Liver (tissue), 9 donors: Measurements from ENCODE around the gene POU2F3. TPM values are rescaled to one million over a fixed set of nuclear protein-coding genes. Genes with fewer than 3 reads are reported as not detected.

Experiments used
- DNase-seq: peaks from one replicate; pipeline ENCODE4 v3.0.0-alpha.2; 2017; ENCODE audit warnings: low spot score
- H3K27ac ChIP-seq, 2 donors: one replicate each; pipeline ENCODE4 v1.7.0; 2013; ENCODE audit warnings: inconsistent platforms in 2 of 2, low read length in 2 of 2, control low read depth in 1 of 2, low read depth in 1 of 2, mild to moderate bottlenecking in 1 of 2
- H3K27me3 ChIP-seq, 4 donors: one replicate each; pipeline versions ENCODE4 v1.6.1 to v1.7.0; 2013; ENCODE audit warnings: low read length in 3 of 4, inconsistent platforms in 1 of 4, mild to moderate bottlenecking in 1 of 4, moderate library complexity in 1 of 4; ENCODE audit not compliant: control insufficient read depth in 4 of 4, insufficient read depth in 4 of 4
- H3K36me3 ChIP-seq, 4 donors: one replicate each; pipeline versions ENCODE4 v1.6.1 to v1.7.0; 2013; ENCODE audit warnings: low read length in 3 of 4, mild to moderate bottlenecking in 3 of 4, low read depth in 1 of 4, moderate library complexity in 1 of 4; ENCODE audit not compliant: control insufficient read depth in 4 of 4, insufficient read depth in 3 of 4
- H3K4me1 ChIP-seq, 4 donors: one replicate each; pipeline versions ENCODE4 v1.6.1 to v1.7.0; 2013; ENCODE audit warnings: low read length in 3 of 4, mild to moderate bottlenecking in 3 of 4, moderate library complexity in 1 of 4; ENCODE audit not compliant: control insufficient read depth in 4 of 4, insufficient read depth in 4 of 4
- H3K4me3 ChIP-seq, 3 donors: one replicate each; pipeline versions ENCODE4 v1.6.1 to v1.7.0; 2013; ENCODE audit warnings: low read length in 3 of 3, control low read depth in 1 of 3, low read depth in 1 of 3, mild to moderate bottlenecking in 1 of 3
- H3K9ac ChIP-seq, 2 donors: one replicate each; pipeline ENCODE4 v1.7.0; 2013; ENCODE audit warnings: low read length in 2 of 2, mild to moderate bottlenecking in 2 of 2, moderate library complexity in 2 of 2, control low read depth in 1 of 2, low read depth in 1 of 2
- H3K9me3 ChIP-seq, 4 donors: one replicate each; pipeline versions ENCODE4 v1.6.1 to v1.7.0; 2013; ENCODE audit warnings: low read length in 3 of 4; ENCODE audit not compliant: control insufficient read depth in 4 of 4
- ATF3 ChIP-seq: IDR thresholded peaks from 2 replicates; pipeline ENCODE4 v1.6.1; 2016; ENCODE audit warnings: antibody characterized with exemption
- CTCF ChIP-seq: fragments of 150-350 bp; IDR thresholded peaks from 2 replicates; pipeline ENCODE4 v1.5.1; 2017; ENCODE audit warnings: improper control_type of control experiment, low read depth, low read length; ENCODE audit not compliant: missing input control
- EGR1 ChIP-seq, 2 donors: IDR thresholded peaks; 2 replicates each; pipeline ENCODE4 v1.6.1; 2016 to 2018; ENCODE audit warnings: antibody characterized with exemption in 2 of 2, low read depth in 2 of 2
- FOXA1 ChIP-seq: IDR thresholded peaks from 2 replicates; pipeline ENCODE4 v1.6.1; 2016; ENCODE audit warnings: antibody characterized with exemption
- FOXA2 ChIP-seq: IDR thresholded peaks from 2 replicates; pipeline ENCODE4 v1.6.1; 2016; ENCODE audit warnings: antibody characterized with exemption
- GABPA ChIP-seq, 2 donors: IDR thresholded peaks in 1 of 2; conservative IDR thresholded peaks in 1 of 2; 2 replicates each; pipeline ENCODE4 v1.6.1; 2016; ENCODE audit warnings: antibody characterized with exemption in 2 of 2, mild to moderate bottlenecking in 1 of 2, moderate library complexity in 1 of 2
- HNF4A ChIP-seq, 2 donors: conservative IDR thresholded peaks; 2 replicates each; pipeline ENCODE4 v1.6.1; 2016; ENCODE audit warnings: antibody characterized with exemption in 2 of 2, mild to moderate bottlenecking in 2 of 2
- JUND ChIP-seq, 2 donors: IDR thresholded peaks; 2 replicates each; pipeline ENCODE4 v1.6.1; 2016; ENCODE audit warnings: antibody characterized with exemption in 2 of 2
- MAX ChIP-seq: IDR thresholded peaks from 2 replicates; pipeline ENCODE4 v1.6.1; 2016; ENCODE audit warnings: antibody characterized with exemption
- NR2F2 ChIP-seq: IDR thresholded peaks from 2 replicates; pipeline ENCODE4 v1.6.1; 2016; ENCODE audit warnings: antibody characterized with exemption
- RAD21 ChIP-seq, 2 donors: IDR thresholded peaks; 2 replicates each; pipeline ENCODE4 v1.6.1; 2016; ENCODE audit warnings: antibody characterized with exemption in 2 of 2, mild to moderate bottlenecking in 2 of 2
- REST ChIP-seq: IDR thresholded peaks from 2 replicates; pipeline ENCODE4 v1.6.1; 2016; ENCODE audit warnings: antibody characterized with exemption, mild to moderate bottlenecking
- RXRA ChIP-seq, 2 donors: IDR thresholded peaks; 2 replicates each; pipeline ENCODE4 v1.6.1; 2017 to 2018; ENCODE audit warnings: antibody characterized with exemption in 2 of 2, mild to moderate bottlenecking in 1 of 2
- SP1 ChIP-seq: IDR thresholded peaks from 2 replicates; pipeline ENCODE4 v1.6.1; 2018; ENCODE audit warnings: antibody characterized with exemption, mild to moderate bottlenecking
- TAF1 ChIP-seq: conservative IDR thresholded peaks from 2 replicates; pipeline ENCODE4 v1.6.1; 2016; ENCODE audit warnings: antibody characterized with exemption, mild to moderate bottlenecking
- YY1 ChIP-seq: IDR thresholded peaks from 2 replicates; pipeline ENCODE4 v1.6.1; 2016; ENCODE audit warnings: antibody characterized with exemption, mild to moderate bottlenecking
- WGBS: extraction: QIAGEN DNeasy Blood & Tissue Kit; methylation state at CpG from one replicate; pipeline ENCODE4 v1.1.7; 2013; 5-methylcytosine and 5-hydroxymethylcytosine counted together
- polyA plus RNA-seq, 2 donors: library from polyadenylated mRNA; stranded (reverse) in 1 of 2; unstranded in 1 of 2; fragments of 200-250 nt in 1 of 2; fragments of >200 nt in 1 of 2; fragmentation: Nextera tagmentation in 1 of 2; extraction: Ambion mirVana in 1 of 2; gene quantifications; one replicate each; pipeline versions ENCODE4 v1.2.1 to v1.2.3, GENCODE V29; 2013 to 2015
- total RNA-seq, 2 donors: library from RNA; depleted of rRNA; stranded (reverse); fragments of >200 nt; gene quantifications; one replicate each; pipeline ENCODE4 v1.2.3, GENCODE V29; 2014
- donor health status: healthy.
- donor health status: healthy.
- donor health status: healthy.
- donor health status: healthy.
- donor health status: healthy.

The POU2F3 gene
- total and polyA plus RNA-seq, 4 donors, result not detected

- no peaks in the 10 kb centered on the region for H3K9me3 ChIP-seq
- TF ChIP-seq ATF3 (no peak), JUND (IDR thresholded peaks at IDR 0.05) (no peak), FOXA1 (no peak), REST (no peak), FOXA2 (no peak), GABPA (IDR thresholded peaks at IDR 0.05 in 1 of 2, conservative IDR thresholded peaks at IDR 0.05 in 1 of 2) (no peak), EGR1 (IDR thresholded peaks at IDR 0.05; ENCODE audit: low read depth in 2 of 2) (no peak), HNF4A (conservative IDR thresholded peaks at IDR 0.05) (no peak), YY1 (no peak), NR2F2 (no peak), SP1 (no peak), TAF1 (no peak), CTCF (no peak), RXRA (IDR thresholded peaks at IDR 0.05) (no peak)
- no peak overlapping the region for H3K9ac ChIP-seq
- DNase-seq, result no peak
- H3K36me3 ChIP-seq, result no peaks in the 10 kb centered on the region
- no peak overlapping the region for H3K27ac ChIP-seq
- 91% methylated on average over 3 of the region's 3 CpGs for WGBS
- no peak overlapping the region for H3K4me3 ChIP-seq
- H3K27me3 ChIP-seq, result peaks cover 0 to 3% (median 0%) of the 10 kb centered on the region in 4 donors
- H3K4me1 ChIP-seq, result peaks cover 0 to 13% (median 10%) of the 10 kb centered on the region in 4 donors
These were observed 89.6 kb downstream of the POU2F3 start for GRCh38 chr11:120329556-120329955.

GRCh38 chr11:120330045-120330444, 90.1 kb downstream of the POU2F3 start:
- H3K4me1 ChIP-seq, result peaks cover 0 to 8% (median 6%) of the 10 kb centered on the region in 4 donors
- H3K27me3 ChIP-seq, result no peaks in the 10 kb centered on the region
- H3K9me3 ChIP-seq, result no peaks in the 10 kb centered on the region
- no peaks in the 10 kb centered on the region for H3K36me3 ChIP-seq
- DNase-seq, result no peak
- H3K27ac ChIP-seq, result no peak overlapping the region
- 97% methylated on average over 6 of the region's 6 CpGs for WGBS
- TF ChIP-seq RAD21 (IDR thresholded peaks at IDR 0.05) (no peak), YY1 (no peak), ATF3 (no peak), TAF1 (no peak), JUND (IDR thresholded peaks at IDR 0.05) (no peak), RXRA (IDR thresholded peaks at IDR 0.05) (no peak), SP1 (no peak), EGR1 (IDR thresholded peaks at IDR 0.05; ENCODE audit: low read depth in 2 of 2) (no peak), CTCF (no peak), FOXA2 (no peak), HNF4A (conservative IDR thresholded peaks at IDR 0.05) (no peak), FOXA1 (no peak), MAX (no peak)
- H3K9ac ChIP-seq, result no peak overlapping the region
- H3K4me3 ChIP-seq, result no peak overlapping the region
